Measurements from ENCODE around the gene HOXB7. TPM values are rescaled to one million over a fixed set of nuclear protein-coding genes. Genes with fewer than 3 reads are reported as not detected.

HOXB7 gene
- total and polyA plus RNA-seq, 9 donors = 0.23 to 6.9 (median 1.3) TPM

DNA sequence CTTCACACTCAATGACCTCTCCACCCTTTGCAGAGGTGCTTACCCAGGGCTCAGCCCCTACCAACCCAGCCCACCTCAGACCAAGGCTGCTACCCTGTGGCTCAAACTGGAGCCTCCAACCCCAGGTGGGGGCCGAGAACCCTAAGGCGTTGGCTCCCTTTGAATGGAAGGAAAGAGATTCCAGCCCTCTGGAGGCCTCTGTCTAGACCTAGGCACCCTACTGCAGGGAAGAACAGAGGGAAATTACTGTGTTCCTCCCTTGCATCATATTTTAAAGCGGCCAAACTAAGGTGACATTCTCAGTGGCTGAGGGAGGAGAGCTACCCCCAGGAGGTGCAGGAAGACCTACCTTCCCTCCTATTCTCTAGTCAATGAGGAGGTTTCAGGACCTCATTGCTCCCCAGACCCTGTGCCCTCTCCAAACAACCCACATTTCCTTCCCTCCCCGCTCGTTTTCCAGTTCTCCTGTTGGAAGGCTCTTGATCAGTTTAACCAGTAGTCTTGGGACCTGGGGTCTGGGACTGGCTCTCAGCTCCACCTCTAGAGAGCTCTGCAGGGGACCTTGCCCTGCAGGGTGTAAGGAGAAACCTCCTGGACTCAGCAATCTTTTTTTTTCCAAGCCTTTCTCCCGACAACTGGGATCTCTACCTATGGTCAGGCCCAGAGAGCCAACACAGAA lies 9.8 kb upstream of the HOXB7 start:
- no peaks in the 10 kb centered on the region for H3K9me3 ChIP-seq
- peaks cover 8% of the 10 kb centered on the region for H3K27me3 ChIP-seq
- no peak overlapping the region for H3K27ac ChIP-seq
- H3K4me3 ChIP-seq = no peak overlapping the region
- peaks cover 2% of the 10 kb centered on the region for H3K4me1 ChIP-seq (ENCODE audit: insufficient read depth)
- no peaks in the 10 kb centered on the region for H3K36me3 ChIP-seq
- no peak for DNase-seq
- TF ChIP-seq, protein P1, sequence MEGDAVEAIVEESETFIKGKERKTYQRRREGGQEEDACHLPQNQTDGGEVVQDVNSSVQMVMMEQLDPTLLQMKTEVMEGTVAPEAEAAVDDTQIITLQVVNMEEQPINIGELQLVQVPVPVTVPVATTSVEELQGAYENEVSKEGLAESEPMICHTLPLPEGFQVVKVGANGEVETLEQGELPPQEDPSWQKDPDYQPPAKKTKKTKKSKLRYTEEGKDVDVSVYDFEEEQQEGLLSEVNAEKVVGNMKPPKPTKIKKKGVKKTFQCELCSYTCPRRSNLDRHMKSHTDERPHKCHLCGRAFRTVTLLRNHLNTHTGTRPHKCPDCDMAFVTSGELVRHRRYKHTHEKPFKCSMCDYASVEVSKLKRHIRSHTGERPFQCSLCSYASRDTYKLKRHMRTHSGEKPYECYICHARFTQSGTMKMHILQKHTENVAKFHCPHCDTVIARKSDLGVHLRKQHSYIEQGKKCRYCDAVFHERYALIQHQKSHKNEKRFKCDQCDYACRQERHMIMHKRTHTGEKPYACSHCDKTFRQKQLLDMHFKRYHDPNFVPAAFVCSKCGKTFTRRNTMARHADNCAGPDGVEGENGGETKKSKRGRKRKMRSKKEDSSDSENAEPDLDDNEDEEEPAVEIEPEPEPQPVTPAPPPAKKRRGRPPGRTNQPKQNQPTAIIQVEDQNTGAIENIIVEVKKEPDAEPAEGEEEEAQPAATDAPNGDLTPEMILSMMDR (IDR thresholded peaks at IDR 0.05) = no peak
- TF ChIP-seq EP300 (IDR thresholded peaks at IDR 0.05) (no peak), POLR2A (IDR thresholded peaks at IDR 0.05) (no peak)
- intact Hi-C loops (cut with DNase I) = loop anchor here in 1 of 4 donors (10.0 kb wide), 1 partner anchor 286 kb away; no protein-coding TSS in a partner anchor
- WGBS, 3 donors = 41 to 48% (median 46%) methylated on average over 6 of the region's 6 CpGs

DNA sequence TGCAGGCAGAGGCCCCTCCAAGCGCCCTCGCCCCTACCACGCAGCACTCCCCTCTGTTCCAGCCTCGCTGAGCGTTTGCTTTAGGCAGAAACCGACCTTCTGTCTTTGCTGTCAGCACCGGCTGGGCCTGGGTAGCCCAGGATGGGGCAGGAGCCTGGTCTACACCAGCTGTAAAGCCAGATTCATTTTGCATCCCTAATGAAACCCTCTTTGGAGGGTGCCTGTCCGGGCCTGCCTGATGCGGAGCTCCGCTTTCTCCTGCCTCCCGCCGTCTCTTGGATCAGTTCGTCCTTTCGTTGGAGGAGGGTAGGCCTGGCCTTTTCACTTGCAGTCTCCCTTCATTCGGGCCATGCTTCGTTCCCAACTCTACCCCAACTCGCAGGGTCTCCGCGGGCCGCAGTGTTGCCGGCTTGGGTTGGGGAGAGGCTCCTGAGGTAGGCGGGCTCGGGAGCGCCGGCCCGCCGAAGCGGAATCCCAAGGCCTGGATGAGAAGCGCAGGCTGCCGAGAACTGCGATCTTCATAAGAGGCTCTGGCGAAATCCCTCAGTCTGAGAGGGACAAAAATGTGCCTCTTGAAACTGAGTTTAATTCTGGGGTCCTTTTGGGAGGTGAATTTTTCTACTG lies 9.1 kb upstream of the HOXB7 start:
- Histone ChIP-seq H3K36me3 (no peaks in the 10 kb centered on the region), H3K27ac (no peak overlapping the region), H3K27me3 (peaks cover 7% of the 10 kb centered on the region), H3K9me3 (no peaks in the 10 kb centered on the region), H3K4me3 (no peak overlapping the region), H3K4me1 (ENCODE audit: insufficient read depth) (peaks cover 1% of the 10 kb centered on the region)
- no peak for TF ChIP-seq POLR2A (IDR thresholded peaks at IDR 0.05)
- TF ChIP-seq, protein P1 (IDR thresholded peaks at IDR 0.05) = no peak
- no peak for TF ChIP-seq EP300 (IDR thresholded peaks at IDR 0.05)
- no peak for DNase-seq
- intact Hi-C loops (cut with DNase I) = loop anchor here in 3 of 4 donors (5.0 to 10.0 kb wide), 3 partner anchors 285 to 595 kb away; no protein-coding TSS in a partner anchor
- 11 to 15% (median 12%) methylated on average over 32 of the region's 32 CpGs for WGBS, 3 donors

DNA sequence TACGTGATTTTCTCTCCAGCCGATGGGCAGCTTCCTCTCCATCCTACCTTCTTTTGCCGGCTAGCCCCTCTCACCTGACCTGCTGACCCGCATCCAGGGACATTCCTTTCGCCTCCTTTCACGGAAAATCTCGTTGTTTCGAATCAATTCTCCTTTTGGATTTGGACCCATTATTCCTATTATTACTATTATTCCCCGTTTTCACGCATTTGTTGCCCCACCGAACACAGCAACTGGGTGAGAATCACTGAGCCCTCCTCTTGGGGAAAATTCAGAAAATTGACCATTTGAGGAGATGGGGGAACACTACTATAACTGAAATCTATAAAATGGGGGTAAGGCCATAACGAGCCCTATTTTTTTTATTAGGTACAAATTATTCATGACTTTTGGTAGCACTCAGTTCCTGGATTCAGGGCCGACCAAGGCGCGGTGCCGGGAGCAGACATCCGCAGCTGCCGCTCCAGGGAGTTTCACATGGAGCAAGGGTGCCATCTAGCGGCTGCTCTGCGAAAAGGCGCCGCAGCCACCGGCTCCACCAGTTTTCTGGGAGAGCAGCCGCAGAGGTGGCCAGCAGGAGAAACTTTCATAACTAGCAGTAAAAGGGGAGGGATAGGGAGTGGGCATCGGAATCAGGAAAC lies 7.6 kb upstream of the HOXB7 start:
- Histone ChIP-seq H3K27me3 (peaks cover 6% of the 10 kb centered on the region), H3K27ac (no peak overlapping the region), H3K4me1 (ENCODE audit: insufficient read depth) (no peaks in the 10 kb centered on the region), H3K4me3 (no peak overlapping the region), H3K9me3 (no peaks in the 10 kb centered on the region), H3K36me3 (no peaks in the 10 kb centered on the region)
- intact Hi-C loops (cut with DNase I) = loop anchor here in 3 of 4 donors (5.0 to 10.0 kb wide), 2 partner anchors 286 to 594 kb away; no protein-coding TSS in a partner anchor
- 2 to 4% (median 2%) methylated on average over 25 of the region's 25 CpGs for WGBS, 3 donors
- DNase-seq = peak; percentile 71 to 90 (median 83)
- TF ChIP-seq EP300 (IDR thresholded peaks at IDR 0.05) = no peak
- TF ChIP-seq, protein P1 (IDR thresholded peaks at IDR 0.05) = peak; percentile 81 to 92 (median 90)

DNA sequence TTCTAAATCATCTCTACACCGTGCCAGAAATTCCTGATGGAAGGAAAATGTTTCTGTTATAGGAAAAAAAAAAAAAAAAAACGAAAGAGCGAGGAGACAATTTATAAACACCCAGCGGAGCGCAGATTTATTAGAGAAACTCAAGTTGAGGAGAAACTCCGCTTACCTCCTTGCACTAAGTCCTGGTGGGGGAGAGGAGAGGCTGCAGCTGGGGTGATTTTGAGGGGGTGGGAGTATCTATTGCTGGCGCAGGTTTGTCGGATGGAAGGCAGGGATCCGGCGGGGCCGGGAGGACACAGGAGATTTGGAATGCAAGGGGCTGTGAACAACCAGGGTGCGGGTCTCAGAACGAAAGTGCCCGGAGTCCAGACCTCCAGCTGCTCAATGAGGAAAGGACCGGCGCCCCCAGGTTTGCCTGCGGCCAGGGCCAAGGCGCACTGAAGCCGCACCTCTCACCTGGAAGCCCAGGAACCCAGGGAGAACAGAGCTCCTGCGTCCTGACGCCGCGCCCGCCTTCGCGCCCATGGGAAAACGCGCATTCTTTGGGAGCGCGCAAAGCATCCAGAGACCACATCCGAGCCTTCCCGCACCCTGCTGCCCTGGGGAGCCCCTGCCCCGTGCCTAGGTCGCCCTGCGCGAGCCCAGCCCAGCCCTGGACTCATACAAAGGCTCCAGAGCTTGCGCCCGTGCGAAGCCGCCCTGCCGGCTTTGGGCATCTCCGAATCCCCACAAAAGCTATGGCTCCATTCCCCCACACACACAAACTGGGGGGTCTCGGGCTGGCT lies 6.8 kb upstream of the HOXB7 start:
- Histone ChIP-seq H3K9me3 (no peaks in the 10 kb centered on the region), H3K27me3 (peaks cover 6% of the 10 kb centered on the region), H3K4me3 (no peak overlapping the region), H3K27ac (no peak overlapping the region), H3K4me1 (ENCODE audit: insufficient read depth) (no peaks in the 10 kb centered on the region), H3K36me3 (no peaks in the 10 kb centered on the region)
- DNase-seq = no peak
- intact Hi-C loops (cut with DNase I) = loop anchor here in 3 of 4 donors (5.0 to 10.0 kb wide), 2 partner anchors 285 to 593 kb away; no protein-coding TSS in a partner anchor
- TF ChIP-seq, protein P1 (IDR thresholded peaks at IDR 0.05) = no peak
- TF ChIP-seq EP300 (IDR thresholded peaks at IDR 0.05) = no peak
- 2 to 11% (median 5%) methylated on average over 42 to 43 of the region's 43 CpGs for WGBS, 3 donors
